ENCODE data around the gene GPRC5A. TPM values are rescaled to one million over a fixed set of nuclear protein-coding genes. Genes with fewer than 3 reads are reported as not detected.

The GPRC5A gene
- total and polyA plus RNA-seq, 10 of the 15 experiments (the other 5 are each of a cell fraction or from before 2014, with no cell fraction given) = 0.10 to 2.8 (median 1.1) TPM

DNA sequence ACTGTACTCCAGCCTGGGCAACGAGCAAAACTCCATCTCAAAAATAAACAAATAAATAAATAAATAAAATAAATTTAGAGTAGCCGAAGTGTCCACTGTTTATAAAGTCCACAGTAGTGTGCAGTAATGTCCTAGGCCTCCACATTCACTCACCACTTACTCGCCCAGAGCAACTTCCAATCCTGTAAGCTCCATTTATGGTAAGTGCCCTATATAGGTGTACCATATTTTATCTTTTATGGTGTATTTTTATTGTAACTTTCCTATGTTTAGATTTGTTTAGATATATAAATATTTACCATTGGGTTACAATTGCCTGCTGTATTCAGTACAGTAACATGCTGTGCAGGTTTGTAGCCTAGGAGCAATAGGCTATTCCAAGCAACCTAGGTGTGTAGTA lies 37.9 kb upstream of the GPRC5A start:
- intact Hi-C loops (cut with micrococcal nuclease; ENCODE audit: unreplicated experiment) (no loop called here), in situ Hi-C loops (cut with MboI) (no loop called here)
- no peak for TF ChIP-seq ZBED1 (IDR thresholded peaks at IDR 0.05; ENCODE audit: borderline replicate concordance)
- TF ChIP-seq POLR2AphosphoS2 (IDR thresholded peaks at IDR 0.05; ENCODE audit: low read depth, low read length) = no peak
- TF ChIP-seq SPI1 (IDR thresholded peaks at IDR 0.05; ENCODE audit: borderline replicate concordance, insufficient read depth, low read depth, low read length) = no peak
- TF ChIP-seq JUND (IDR thresholded peaks at IDR 0.05; ENCODE audit: low read depth, low read length) = no peak
- TF ChIP-seq RUNX3 (IDR thresholded peaks at IDR 0.05; ENCODE audit: low read length) = no peak
- no peak for TF ChIP-seq EGR1 (IDR thresholded peaks at IDR 0.05; ENCODE audit: borderline replicate concordance in 1 of 2, low read depth in 2 of 2, low read length in 2 of 2)
- TF ChIP-seq CREM (IDR thresholded peaks at IDR 0.05; ENCODE audit: low read depth) = no peak
- TF ChIP-seq SMC3 (IDR thresholded peaks at IDR 0.05; ENCODE audit: borderline replicate concordance, low read length) = no peak
- no peak for TF ChIP-seq CUX1 (IDR thresholded peaks at IDR 0.05; ENCODE audit: insufficient replicate concordance, low read depth, low read length)
- TF ChIP-seq MYB (IDR thresholded peaks at IDR 0.05; ENCODE audit: borderline replicate concordance, low read depth, low read length) = no peak
- no peak for TF ChIP-seq NFIC (IDR thresholded peaks at IDR 0.05; ENCODE audit: low read depth, low read length)
- no peak for TF ChIP-seq EZH2 (IDR thresholded peaks at IDR 0.05; ENCODE audit: borderline replicate concordance, control insufficient read depth, low read depth, low read length)
- TF ChIP-seq, protein P1, sequence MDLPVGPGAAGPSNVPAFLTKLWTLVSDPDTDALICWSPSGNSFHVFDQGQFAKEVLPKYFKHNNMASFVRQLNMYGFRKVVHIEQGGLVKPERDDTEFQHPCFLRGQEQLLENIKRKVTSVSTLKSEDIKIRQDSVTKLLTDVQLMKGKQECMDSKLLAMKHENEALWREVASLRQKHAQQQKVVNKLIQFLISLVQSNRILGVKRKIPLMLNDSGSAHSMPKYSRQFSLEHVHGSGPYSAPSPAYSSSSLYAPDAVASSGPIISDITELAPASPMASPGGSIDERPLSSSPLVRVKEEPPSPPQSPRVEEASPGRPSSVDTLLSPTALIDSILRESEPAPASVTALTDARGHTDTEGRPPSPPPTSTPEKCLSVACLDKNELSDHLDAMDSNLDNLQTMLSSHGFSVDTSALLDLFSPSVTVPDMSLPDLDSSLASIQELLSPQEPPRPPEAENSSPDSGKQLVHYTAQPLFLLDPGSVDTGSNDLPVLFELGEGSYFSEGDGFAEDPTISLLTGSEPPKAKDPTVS (IDR thresholded peaks at IDR 0.05; ENCODE audit: low read depth, low read length) = no peak
- no peak for TF ChIP-seq KDM1A (IDR thresholded peaks at IDR 0.05; ENCODE audit: borderline replicate concordance)
- no peak for TF ChIP-seq EED (IDR thresholded peaks at IDR 0.05; ENCODE audit: low read depth)
- no peaks in the 10 kb centered on the region for H3K36me3 ChIP-seq (ENCODE audit: control insufficient read depth in 2 of 2, insufficient read depth in 2 of 2, low read length in 1 of 2)
- no TSS peak for BruUV-seq (replicated peaks)
- no peak overlapping the region for H3K27ac ChIP-seq (ENCODE audit: control insufficient read depth, insufficient read depth)
- ChIA-PET POLR2A (no interaction called here), SMC1A (ENCODE audit: uncharacterized antibody, unreplicated experiment) (interaction anchor here (0.7 kb wide), 1 partner anchor 453 kb away, joined by 3 read pairs; no protein-coding TSS in a partner anchor), CTCF (interaction anchor here (0.8 kb wide), 1 partner anchor 40 kb away, joined by 5 read pairs; the partner anchor contains the start of gene DDX47), RAD21 (ENCODE audit: unreplicated experiment) (no interaction called here)
- H3K4me1 ChIP-seq (ENCODE audit: control insufficient read depth, insufficient read depth, low read length) = no peaks in the 10 kb centered on the region
- peaks cover 3% of the 10 kb centered on the region; the same call in 2 of the 3 replicates for H3K9me3 ChIP-seq (replicated peaks; ENCODE audit: control insufficient read depth, insufficient read depth, low read length)
- H3K9ac ChIP-seq (ENCODE audit: control insufficient read depth, insufficient read depth, low read length) = no peak overlapping the region
- H3K79me2 ChIP-seq (ENCODE audit: control insufficient read depth, insufficient read depth, low read length) = no peaks in the 10 kb centered on the region
- ATAC-seq (no peak), DNase-seq (ENCODE audit: low read depth, low spot score) (no peak), FAIRE-seq (no peak)
- 61% methylated on average over 3 of the region's 3 CpGs for WGBS (ENCODE audit: insufficient coverage, insufficient replicate concordance, low lambda C conversion rate, missing lambda C conversion rate)
- H4K20me1 ChIP-seq (ENCODE audit: control insufficient read depth, insufficient read depth) = no peaks in the 10 kb centered on the region
- H2AFZ ChIP-seq (ENCODE audit: control insufficient read depth, low read depth, low read length) = no peak overlapping the region
- H3K4me2 ChIP-seq (ENCODE audit: control insufficient read depth, insufficient read depth) = no peak overlapping the region
- no peak overlapping the region for H3K4me3 ChIP-seq
- H3K27me3 ChIP-seq (replicated peaks in 1 of 2; ENCODE audit: control insufficient read depth in 2 of 2, insufficient read depth in 2 of 2, low read length in 1 of 2) = no peaks in the 10 kb centered on the region

Measured in GM12878 (cell line).